Hepatocyte (in vitro differentiated cells): ENCODE results near the gene ESPNL.

Experiments
- CTCF ChIP-seq: fragments of 200-600 bp; sonication (generic); IDR thresholded peaks from 2 replicates; pipeline ENCODE4 v1.5.1; 2016; ENCODE audit warnings: antibody characterized with exemption, mild to moderate bottlenecking; ENCODE audit not compliant: poor library complexity
- EZH2phosphoT487 ChIP-seq: fragments of 200-600 bp; sonication (generic); IDR thresholded peaks from one replicate; pipeline ENCODE4 v1.6.1; 2018; ENCODE audit warnings: antibody characterized with exemption, mild to moderate bottlenecking, low read depth, moderate library complexity; ENCODE audit not compliant: unreplicated experiment, severe bottlenecking

- TF ChIP-seq CTCF (no peak), EZH2phosphoT487 (no peak)
Observed at GRCh38 chr2:238162846-238163441, 62.8 kb downstream of the ESPNL start.
